Left ventricle myocardium superior (tissue), 1 donor: Measurements from ENCODE around the gene VGF. TPM values are rescaled to one million over a fixed set of nuclear protein-coding genes. Genes with fewer than 3 reads are reported as not detected.
"Not testable (repeated sequence)": the region's sequence is repeated elsewhere in the genome, so short reads cannot be mapped to it uniquely, and the experiment has no call there.

Source experiments
- ATAC-seq: fragments of 200-7000 bp; cut with Tn5 transposase; one replicate; pipeline ENCODE4 v1.9.1; 2020; ENCODE audit warnings: mild to moderate bottlenecking, moderate library complexity
- DNase-seq: peaks from one replicate; pipeline ENCODE4 v3.0.0-alpha.2; 2020
- intact Hi-C: fragments of 100-400 bp; cut with micrococcal nuclease; formaldehyde crosslinking; loops from one replicate; pipeline ENCODE4 v1.11.0; 2022
- long read RNA-seq: library from polyadenylated mRNA; unstranded; transcript quantifications from one replicate; pipeline ENCODE4 v2.0.0, GENCODE V29; 2021
- total RNA-seq: library from RNA; stranded (reverse); fragmentation: NEBNext Ultra II Directional; extraction: Animal tissue kit (Norgen Biotek cat#: 25700); gene quantifications from one replicate; pipeline ENCODE4 v1.2.1, GENCODE V29; 2021
- donor health status: DM: no; HTN: yes; CAD: no; lungs with severe emphysema.

Gene VGF
- not detected for total RNA-seq
- long read RNA-seq = 0 reads

GRCh38 chr7:101165075-101165957 lies at the start of gene VGF:
Gene VGF (minus strand): TSS chr7:101165569. CDS start chr7:101164843, 726 bp downstream.
- peak; percentile 94 for ATAC-seq
- intact Hi-C loops = no loop called here

GRCh38 chr7:101212014-101212413 lies 46.6 kb upstream of the VGF start:
- intact Hi-C loops = no loop called here
- ATAC-seq (no peak), DNase-seq (no peak)

More at GRCh38 chr7:101165075-101165957, at the start of gene VGF:
- DNase-seq = peak; percentile 96

GRCh38 chr7:101211501-101211900 lies 46.1 kb upstream of the VGF start:
- no peak for DNase-seq
- intact Hi-C loops = no loop called here

GRCh38 chr7:101210143-101210542 lies 44.8 kb upstream of the VGF start:
- ATAC-seq (no peak), DNase-seq (no peak)
- intact Hi-C loops = no loop called here

More at GRCh38 chr7:101211501-101211900, 46.1 kb upstream of the VGF start:
- no peak for ATAC-seq

- intact Hi-C loops = no loop called here
- no peak for DNase-seq
- no peak for ATAC-seq
Measured at GRCh38 chr7:101208794-101209193, 43.4 kb upstream of the VGF start.

- no peak for ATAC-seq
- intact Hi-C loops = no loop called here
- no peak for DNase-seq
Measured at GRCh38 chr7:101207459-101207858, 42.1 kb upstream of the VGF start.

GRCh38 chr7:101206665-101207042 lies 41.3 kb upstream of the VGF start:
- no peak for DNase-seq
- no peak for ATAC-seq
- intact Hi-C loops = no loop called here

- ATAC-seq (no peak), DNase-seq (no peak)
- intact Hi-C loops = no loop called here
Measured at GRCh38 chr7:101205901-101206664, 40.7 kb upstream of the VGF start.

- intact Hi-C loops, ATAC-seq, DNase-seq: not testable (repeated sequence)
Measured at GRCh38 chr7:101203740-101204738, 38.7 kb upstream of the VGF start.

GRCh38 chr7:101202603-101202918 lies 37.2 kb upstream of the VGF start:
- intact Hi-C loops = no loop called here
- DNase-seq = no peak

GRCh38 chr7:101201695-101202602 lies 36.6 kb upstream of the VGF start:
- intact Hi-C loops = no loop called here
- DNase-seq (no peak), ATAC-seq (no peak)

More at GRCh38 chr7:101202603-101202918, 37.2 kb upstream of the VGF start:
- ATAC-seq = no peak

GRCh38 chr7:101200862-101201599 lies 35.7 kb upstream of the VGF start, which contains the start of gene MOGAT3:
Gene MOGAT3 (minus strand): TSS chr7:101201036. CDS start chr7:101200854, 182 bp downstream.
- DNase-seq (no peak), ATAC-seq (no peak)
- intact Hi-C loops = no loop called here

- DNase-seq (no peak), ATAC-seq (no peak)
- intact Hi-C loops = no loop called here
Measured at GRCh38 chr7:101200504-101200861, 35.1 kb upstream of the VGF start.

- intact Hi-C loops, ATAC-seq, DNase-seq: not testable (repeated sequence)
Measured at GRCh38 chr7:101199522-101199921, 34.2 kb upstream of the VGF start.

GRCh38 chr7:101198476-101198875 lies 33.1 kb upstream of the VGF start:
- intact Hi-C loops = no loop called here
- DNase-seq = no peak
- ATAC-seq = no peak

- DNase-seq (no peak), ATAC-seq (no peak)
- intact Hi-C loops = no loop called here
Measured at GRCh38 chr7:101197991-101198390, 32.6 kb upstream of the VGF start.

GRCh38 chr7:101195884-101196283 lies 30.5 kb upstream of the VGF start:
- intact Hi-C loops = no loop called here
- DNase-seq = no peak
- ATAC-seq = no peak
